HCT116 (cell line): Measurements from ENCODE around the gene C1orf174. TPM values are rescaled to one million over a fixed set of nuclear protein-coding genes. Genes with fewer than 3 reads are reported as not detected.

Experiments used
- ATAC-seq: fragments of 200-7000 bp; cut with Tn5 transposase; 2 replicates; pipeline ENCODE4 v1.9.1; 2020; ENCODE audit warnings: mild to moderate bottlenecking, moderate library complexity
- BruUV-seq: library from RNA; stranded (reverse); fragments of 400-500 nt; replicated peaks from 2 replicates; lab custom pipeline; 2021; lab: Mats Ljungman, UMichigan
- CTCF ChIA-PET: fragments of 300-600 bp; sonication (Branson Sonifier 250); formaldehyde crosslinking; loops from one replicate; lab custom pipeline; 2021; ENCODE audit warnings: antibody characterized with exemption; lab: Charles Lee
- POLR2A ChIA-PET: fragments of 300-600, 350-600 bp; sonication (Branson Sonifier 250); formaldehyde crosslinking; loops from one replicate; lab custom pipeline; 2021; ENCODE audit warnings: antibody characterized with exemption; lab: Charles Lee
- RAD21 ChIA-PET, 2 experiments: fragments of 300-600 bp; sonication (Branson Sonifier 250); formaldehyde crosslinking; loops; one replicate each; lab custom pipeline; 2023; ENCODE audit warnings: low total read pairs in 2 of 2; ENCODE audit not compliant: uncharacterized antibody in 2 of 2, unreplicated experiment in 2 of 2, low non-redundant PET in 1 of 2; lab: Charles Lee
- DNase-seq: peaks from one replicate; pipeline ENCODE4 v3.0.0-alpha.2; 2010; ENCODE audit warnings: low read depth, low spot score
- H2AFZ ChIP-seq: fragments of 200-600 bp; shearing (Covaris generic), sonication (generic); 2 replicates; pipeline ENCODE4 v1.6.1; 2017; ENCODE audit warnings: low read depth, mixed run types, mixed read lengths, antibody characterized with exemption, low read length; ENCODE audit not compliant: poor library complexity, severe bottlenecking
- H3K27ac ChIP-seq: 2 replicates; pipeline ENCODE4 v1.5.1; 2012; ENCODE audit warnings: low read depth, low read length
- H3K27me3 ChIP-seq: fragments of 200-600 bp; sonication (generic); 2 replicates; pipeline ENCODE4 v1.6.1; 2016; ENCODE audit warnings: mixed run types, low read length, mixed read lengths; ENCODE audit not compliant: insufficient read depth
- H3K36me3 ChIP-seq, 2 experiments: fragments of 200-500 bp in 1 of 2; fragments of 200-600 bp in 1 of 2; sonication (Bioruptor generic) in 1 of 2; sonication (generic) in 1 of 2; 2 replicates each; pipeline versions ENCODE4 v1.5.1 to v1.6.1; 2014 to 2016; ENCODE audit warnings: low read length in 2 of 2, inconsistent platforms in 1 of 2, mixed read lengths in 1 of 2, mixed run types in 1 of 2; ENCODE audit not compliant: insufficient read depth in 2 of 2, control insufficient read depth in 1 of 2
- H3K4me1 ChIP-seq, 2 experiments: fragments of 200-600 bp in 1 of 2; sonication (generic) in 1 of 2; 2 replicates each; pipeline versions ENCODE4 v1.5.1 to v1.6.1; 2012 to 2017; ENCODE audit warnings: low read length in 2 of 2, inconsistent platforms in 1 of 2, mild to moderate bottlenecking in 1 of 2, mixed read lengths in 1 of 2, mixed run types in 1 of 2, moderate library complexity in 1 of 2; ENCODE audit not compliant: insufficient read depth in 2 of 2, control insufficient read depth in 1 of 2
- H3K4me2 ChIP-seq: fragments of 200-600 bp; sonication (generic); 2 replicates; pipeline ENCODE4 v1.6.1; 2017; ENCODE audit warnings: mixed run types, low read length, mixed read lengths
- H3K4me3 ChIP-seq, 2 experiments: fragments of 200-600 bp in 1 of 2; sonication (generic) in 1 of 2; replicated peaks in 1 of 2; 2 replicates each; pipeline ENCODE4 v1.5.1; 2011 to 2016; ENCODE audit warnings: low read length in 2 of 2, control low read depth in 1 of 2, low read depth in 1 of 2, mild to moderate bottlenecking in 1 of 2, mixed read lengths in 1 of 2, mixed run types in 1 of 2
- H3K79me2 ChIP-seq: fragments of 200-600 bp; sonication (generic); 2 replicates; pipeline ENCODE4 v1.6.1; 2017; ENCODE audit warnings: mild to moderate bottlenecking, mixed run types, low read length, moderate library complexity, mixed read lengths; ENCODE audit not compliant: insufficient read depth
- H3K9ac ChIP-seq: fragments of 200-600 bp; sonication (generic); 2 replicates; pipeline ENCODE4 v1.6.1; 2016; ENCODE audit warnings: low read length, mixed read lengths
- H3K9me2 ChIP-seq: fragments of 200-600 bp; sonication (generic), shearing (Covaris generic); 2 replicates; pipeline ENCODE4 v1.6.1; 2017; ENCODE audit warnings: mixed run types, mild to moderate bottlenecking, moderate library complexity; ENCODE audit not compliant: insufficient read depth
- H3K9me3 ChIP-seq, 2 experiments: fragments of 200-500 bp in 1 of 2; fragments of 200-600 bp in 1 of 2; sonication (Bioruptor generic) in 1 of 2; sonication (generic) in 1 of 2; 2 replicates each; pipeline ENCODE4 v1.6.1; 2014 to 2017; ENCODE audit warnings: low read length in 2 of 2, mixed read lengths in 2 of 2, inconsistent platforms in 1 of 2, low read depth in 1 of 2, mild to moderate bottlenecking in 1 of 2, mixed run types in 1 of 2, moderate library complexity in 1 of 2; ENCODE audit not compliant: control insufficient read depth in 1 of 2, insufficient read depth in 1 of 2
- H4K20me1 ChIP-seq: fragments of 200-600 bp; sonication (generic), shearing (Covaris generic); 2 replicates; pipeline ENCODE4 v1.6.1; 2017; ENCODE audit warnings: mixed run types, mild to moderate bottlenecking, moderate library complexity; ENCODE audit not compliant: insufficient read depth
- CBX3 ChIP-seq: IDR thresholded peaks from 2 replicates; pipeline ENCODE4 v1.6.1; 2012; ENCODE audit warnings: low read depth
- ELF1 ChIP-seq: IDR thresholded peaks from 2 replicates; pipeline ENCODE4 v1.6.1; 2012; ENCODE audit warnings: low read depth, borderline replicate concordance
- EZH2 ChIP-seq: fragments of 200-600 bp; sonication (generic); IDR thresholded peaks from 2 replicates; pipeline ENCODE4 v1.6.1; 2017; ENCODE audit warnings: antibody characterized with exemption, mixed run types
- FOSL1 ChIP-seq: IDR thresholded peaks from 2 replicates; pipeline ENCODE4 v1.6.1; 2012; ENCODE audit warnings: low read depth
- JUND ChIP-seq: IDR thresholded peaks from 2 replicates; pipeline ENCODE4 v1.6.1; 2012
- POLR2A ChIP-seq: IDR thresholded peaks from 2 replicates; pipeline ENCODE4 v1.7.0; 2011; ENCODE audit warnings: borderline replicate concordance; ENCODE audit not compliant: insufficient read depth, insufficient read length; ENCODE audit errors: extremely low read depth
- RAD21 ChIP-seq: IDR thresholded peaks from 2 replicates; pipeline ENCODE4 v1.6.1; 2012; ENCODE audit warnings: low read depth, mild to moderate bottlenecking
- TCF7L2 ChIP-seq: IDR thresholded peaks from 2 replicates; pipeline ENCODE4 v1.7.0; 2011; ENCODE audit warnings: borderline replicate concordance, inconsistent platforms; ENCODE audit not compliant: insufficient read depth, insufficient read length; ENCODE audit errors: extremely low read depth
- YY1 ChIP-seq: IDR thresholded peaks from 2 replicates; pipeline ENCODE4 v1.6.1; 2011; ENCODE audit warnings: low read length, low read depth, moderate library complexity, mild to moderate bottlenecking; ENCODE audit not compliant: insufficient replicate concordance; ENCODE audit errors: extremely low read depth
- ZFX ChIP-seq: fragments of 450-650 bp; IDR thresholded peaks from 2 replicates; pipeline ENCODE4 v1.6.1; 2017
- ZNF274 ChIP-seq: fragments of 200-500 bp; sonication (Bioruptor generic); IDR thresholded peaks from 2 replicates; pipeline ENCODE4 v1.6.1; 2014; ENCODE audit warnings: mild to moderate bottlenecking, low read depth, low read length, inconsistent platforms
- intact Hi-C: fragments of 100-400 bp; cut with micrococcal nuclease; formaldehyde crosslinking; loops from 2 replicates; pipeline ENCODE4 v1.10.0; 2022
- total RNA-seq: library from RNA; stranded (reverse); gene quantifications from one replicate; pipeline ENCODE4 v1.2.1, GENCODE V29; 2021; ENCODE audit not compliant: unreplicated experiment
- TF ChIP-seq, protein P1 (sequence below): IDR thresholded peaks from 2 replicates; pipeline ENCODE4 v1.6.1; 2012

The C1orf174 gene
- total RNA-seq, 1 experiment from 2014 or later, result 33.7 TPM

DNA sequence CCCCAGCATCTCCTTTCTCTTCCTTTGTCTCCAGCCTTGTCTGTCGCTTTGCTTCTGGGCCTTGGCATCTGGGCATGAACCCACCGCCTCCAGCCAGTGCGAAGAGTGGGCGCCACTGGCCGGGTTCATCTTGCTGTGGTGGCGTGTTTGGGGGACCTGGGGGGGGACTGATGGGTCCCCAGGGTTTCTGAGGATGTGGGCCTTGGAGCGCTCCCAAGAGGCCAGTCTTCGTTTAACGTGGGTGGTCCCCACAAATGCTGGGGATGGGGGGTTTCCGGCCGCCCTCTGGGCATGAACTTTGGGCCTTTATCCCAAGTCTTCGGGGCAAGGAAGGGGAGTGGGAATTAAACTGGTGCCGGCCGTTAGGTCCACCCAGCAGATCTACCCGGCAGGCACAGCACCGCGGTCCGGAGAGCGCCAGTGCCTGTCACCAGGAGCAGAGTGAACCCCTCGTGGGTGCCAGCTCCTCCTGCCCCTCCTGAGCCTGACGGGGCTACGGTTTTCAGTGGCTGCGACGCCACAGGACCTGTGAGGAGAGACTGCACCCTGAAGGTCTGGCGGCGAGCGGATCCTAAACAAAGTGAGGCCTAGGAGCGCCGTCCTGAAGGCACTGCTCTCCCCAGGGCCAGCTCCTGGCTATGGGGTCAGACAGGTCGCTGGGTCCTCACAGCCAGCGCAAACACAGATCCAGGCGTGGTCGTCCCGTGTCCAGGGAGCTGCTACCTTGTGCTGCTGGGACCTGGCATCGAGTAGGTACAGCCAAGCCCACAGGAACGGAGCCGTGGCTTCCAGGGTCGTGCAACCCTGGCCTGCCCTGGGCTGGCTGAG lies 12.1 kb upstream of the C1orf174 start:
- peaks cover 0 to 6% of the 10 kb centered on the region in 2 experiments; a peak in 2 of 4 replicates for H3K4me1 ChIP-seq
- H3K36me3 ChIP-seq, result no peaks in the 10 kb centered on the region
- no peak overlapping the region for H3K4me2 ChIP-seq
- RAD21 ChIA-PET, result no interaction called here
- POLR2A ChIA-PET, result no interaction called here
- no peak for ATAC-seq
- intact Hi-C loops, result loop anchor here (2.0 kb wide), 2 partner anchors 1709 to 1835 kb away; no protein-coding TSS in a partner anchor
- no peaks in the 10 kb centered on the region for H4K20me1 ChIP-seq
- H3K27ac ChIP-seq, result no peak overlapping the region
- no peak for DNase-seq
- no peaks in the 10 kb centered on the region for H3K9me3 ChIP-seq
- H2AFZ ChIP-seq, result no peak overlapping the region
- no peaks in the 10 kb centered on the region for H3K9me2 ChIP-seq
- BruUV-seq, result no TSS peak
- CTCF ChIA-PET, result interaction anchor here (1.0 to 1.4 kb wide), 4 partner anchors 13 to 1834 kb away, joined by 3 to 4 read pairs (median 3); no protein-coding TSS in a partner anchor
- no peak overlapping the region for H3K4me3 ChIP-seq
- no peaks in the 10 kb centered on the region for H3K27me3 ChIP-seq
- no peak overlapping the region for H3K9ac ChIP-seq
- H3K79me2 ChIP-seq, result no peaks in the 10 kb centered on the region
- TF ChIP-seq JUND, result no peak
- no peak for TF ChIP-seq YY1
- no peak for TF ChIP-seq RAD21
- TF ChIP-seq ZNF274, result no peak
- TF ChIP-seq EZH2, result no peak
- TF ChIP-seq, protein P1, sequence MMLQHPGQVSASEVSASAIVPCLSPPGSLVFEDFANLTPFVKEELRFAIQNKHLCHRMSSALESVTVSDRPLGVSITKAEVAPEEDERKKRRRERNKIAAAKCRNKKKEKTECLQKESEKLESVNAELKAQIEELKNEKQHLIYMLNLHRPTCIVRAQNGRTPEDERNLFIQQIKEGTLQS, result no peak
- no peak for TF ChIP-seq TCF7L2
- no peak for TF ChIP-seq FOSL1
- no peak for TF ChIP-seq CBX3
- no peak for TF ChIP-seq POLR2A
- no peak for TF ChIP-seq ELF1
- TF ChIP-seq ZFX, result no peak
